ENCODE results near the gene ZDBF2.
"Not testable (repeated sequence)": the region's sequence is repeated elsewhere in the genome, so short reads cannot be mapped to it uniquely, and the experiment has no call there.

The ZDBF2 gene

DNA sequence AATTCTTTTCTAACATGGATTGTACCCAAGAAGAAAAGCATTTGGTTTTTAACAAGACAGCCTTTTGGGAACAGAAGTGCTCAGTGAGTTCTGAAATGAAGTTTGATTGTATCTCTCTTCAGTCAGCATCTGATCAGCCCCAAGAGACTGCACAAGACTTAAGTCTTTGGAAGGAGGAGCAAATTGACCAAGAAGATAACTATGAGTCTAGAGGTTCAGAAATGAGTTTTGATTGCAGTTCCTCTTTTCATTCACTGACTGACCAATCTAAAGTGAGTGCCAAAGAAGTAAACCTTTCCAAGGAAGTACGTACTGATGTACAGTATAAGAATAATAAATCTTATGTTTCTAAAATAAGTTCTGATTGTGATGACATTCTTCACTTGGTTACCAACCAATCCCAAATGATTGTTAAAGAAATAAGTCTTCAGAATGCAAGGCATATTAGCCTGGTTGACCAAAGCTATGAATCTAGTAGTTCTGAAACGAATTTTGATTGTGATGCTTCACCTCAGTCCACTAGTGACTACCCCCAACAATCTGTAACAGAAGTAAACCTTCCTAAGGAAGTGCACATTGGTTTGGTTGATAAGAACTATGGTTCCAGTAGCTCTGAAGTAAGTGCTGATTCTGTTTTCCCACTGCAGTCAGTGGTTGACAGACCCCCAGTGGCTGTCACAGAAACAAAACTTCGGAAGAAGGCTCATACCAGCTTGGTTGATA is 31.2 kb downstream of the ZDBF2 start:
- no peak for DNase-seq (ENCODE audit: low read depth, low spot score)
- no peak overlapping the region for H3K4me3 ChIP-seq (ENCODE audit: low read length)

GRCh38 chr2:206311026-206311425 is 36.6 kb downstream of the ZDBF2 start:
- H3K4me3 ChIP-seq (ENCODE audit: low read length) = no peak overlapping the region

GRCh38 chr2:206316141-206316540 is 41.7 kb downstream of the ZDBF2 start:
- H3K4me3 ChIP-seq (ENCODE audit: low read length) = no peak overlapping the region
- no peak for DNase-seq (ENCODE audit: low read depth, low spot score)

More at GRCh38 chr2:206311026-206311425, 36.6 kb downstream of the ZDBF2 start:
- no peak for DNase-seq (ENCODE audit: low read depth, low spot score)

GRCh38 chr2:206323033-206323432 is 48.6 kb downstream of the ZDBF2 start:
- no peak overlapping the region for H3K4me3 ChIP-seq (ENCODE audit: low read length)
- no peak for DNase-seq (ENCODE audit: low read depth, low spot score)

DNA sequence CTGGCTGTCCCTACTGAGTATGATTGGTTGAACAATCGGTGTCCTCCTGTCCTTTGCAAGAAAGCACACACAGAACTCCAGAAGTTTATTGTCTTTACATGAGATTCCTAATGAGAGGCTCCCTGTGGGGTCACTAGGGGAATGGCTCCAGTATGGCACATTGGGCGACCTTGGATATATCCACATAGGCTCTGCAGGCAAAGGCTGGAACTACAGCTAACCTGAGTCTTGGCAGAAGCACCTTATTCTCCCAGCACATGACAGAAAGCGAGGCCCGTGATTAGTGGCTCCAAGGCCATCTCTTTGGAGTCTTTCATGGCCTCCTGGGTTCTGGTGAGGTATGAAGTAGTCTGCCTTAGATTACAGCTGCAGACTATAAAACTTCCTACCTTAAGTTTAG is 49.0 kb downstream of the ZDBF2 start:
- H3K4me3 ChIP-seq (ENCODE audit: low read length) = no peak overlapping the region
- no peak for DNase-seq (ENCODE audit: low read depth, low spot score)

DNA sequence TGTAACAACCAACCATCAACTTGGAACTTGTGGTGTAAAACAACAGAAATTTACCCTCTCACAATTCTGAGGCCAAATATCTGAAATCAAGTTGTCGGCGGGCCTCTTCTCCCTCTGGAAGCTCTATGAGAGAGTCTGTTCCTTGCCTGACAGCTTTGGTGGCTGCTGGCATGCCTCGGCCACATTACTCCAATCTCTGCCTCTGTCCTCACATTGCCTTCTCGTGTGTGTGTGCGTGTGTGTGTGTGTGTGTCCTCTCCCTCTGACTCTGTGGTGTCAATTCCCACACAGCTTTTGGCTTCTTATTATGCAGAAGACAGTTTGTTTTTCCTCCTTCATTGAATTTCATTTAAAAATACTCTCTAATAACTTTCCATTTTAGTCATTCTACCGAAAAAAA is 50.4 kb downstream of the ZDBF2 start:
- H3K4me3 ChIP-seq (ENCODE audit: low read length) = no peak overlapping the region
- DNase-seq (ENCODE audit: low read depth, low spot score) = no peak

DNA sequence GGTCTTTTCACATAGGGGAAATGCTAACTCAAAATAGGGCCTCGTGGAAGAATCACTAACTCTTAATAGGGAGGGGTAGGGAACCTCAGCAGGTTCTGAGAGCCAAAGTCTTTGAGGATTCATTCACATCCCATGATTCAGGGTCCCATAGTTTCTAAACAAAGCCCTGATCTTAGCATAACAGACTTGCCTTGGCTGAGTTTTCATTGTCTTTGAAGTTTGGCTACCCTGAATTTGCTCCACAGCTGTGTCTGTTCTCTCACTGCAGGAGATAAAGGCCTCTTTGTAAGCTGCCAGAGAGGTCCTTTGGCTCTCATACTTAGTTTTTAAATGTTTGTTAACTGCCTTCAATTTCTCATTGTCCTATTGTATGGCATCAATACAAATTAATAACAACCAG is 54.5 kb downstream of the ZDBF2 start:
- no peak for DNase-seq (ENCODE audit: low read depth, low spot score)
- H3K4me3 ChIP-seq (ENCODE audit: low read length) = no peak overlapping the region

DNA sequence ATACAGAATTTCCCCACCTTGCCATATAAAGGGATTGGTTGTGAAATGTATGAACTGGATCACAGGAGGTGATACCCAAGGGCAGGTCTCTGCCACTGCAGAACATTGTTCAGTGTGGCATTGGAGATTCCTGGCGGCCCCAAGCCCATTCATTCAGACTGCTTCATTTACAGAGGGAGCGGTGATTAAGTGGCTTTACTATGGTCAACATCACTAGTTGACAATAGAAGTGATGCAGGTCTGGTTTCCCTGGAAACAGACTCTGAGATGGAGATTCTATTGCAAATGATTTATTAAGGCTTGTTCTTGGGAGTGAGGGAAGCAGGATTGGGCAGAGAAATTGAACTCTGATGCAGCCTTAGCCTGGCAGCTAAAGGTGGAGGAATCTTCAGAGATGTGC is 62.4 kb downstream of the ZDBF2 start:
- no peak overlapping the region for H3K4me3 ChIP-seq (ENCODE audit: low read length)
- DNase-seq (ENCODE audit: low read depth, low spot score) = no peak

GRCh38 chr2:206337956-206338355 is 63.5 kb downstream of the ZDBF2 start:
- DNase-seq (ENCODE audit: low read depth, low spot score) = no peak
- no peak overlapping the region for H3K4me3 ChIP-seq (ENCODE audit: low read length)

DNA sequence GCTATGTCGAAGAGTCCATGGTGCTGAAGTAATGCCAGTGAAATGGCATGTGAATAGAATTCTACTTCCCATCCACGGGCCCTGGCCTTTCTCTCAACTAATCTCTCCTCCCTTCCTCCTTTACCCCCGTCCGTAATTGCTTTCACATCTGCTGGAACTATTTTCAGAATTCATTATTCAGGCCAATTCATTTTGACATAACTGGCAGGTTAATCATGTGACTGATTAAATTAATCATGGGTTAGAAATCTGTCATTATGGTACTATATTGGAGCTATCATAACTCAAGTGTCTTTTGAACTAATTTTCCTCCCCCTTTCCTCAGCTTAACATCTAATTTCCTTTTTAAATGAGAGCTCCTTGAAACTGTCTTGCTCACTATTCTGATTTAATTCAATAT is 66.9 kb downstream of the ZDBF2 start:
- DNase-seq (ENCODE audit: low read depth, low spot score) = no peak
- H3K4me3 ChIP-seq (ENCODE audit: low read length) = no peak overlapping the region

DNA sequence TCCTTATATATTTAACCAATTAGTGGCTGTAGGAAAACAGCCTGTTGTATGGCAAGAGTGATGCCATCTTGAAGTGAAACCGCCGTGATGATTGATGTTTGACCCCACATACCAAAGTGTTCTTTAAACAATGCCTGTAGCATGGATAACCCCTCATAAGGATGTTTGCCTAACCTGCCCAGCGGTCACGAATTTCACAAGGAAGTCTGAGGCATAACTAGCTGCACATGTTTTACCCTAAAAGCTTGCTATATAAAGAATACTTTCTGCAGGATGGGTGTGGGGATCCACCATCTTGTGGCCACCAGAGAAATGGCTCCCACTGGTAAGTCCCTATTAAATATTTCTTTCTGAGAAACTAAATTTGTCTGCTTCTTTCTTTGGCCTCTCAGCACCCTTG is 68.7 kb downstream of the ZDBF2 start:
- H3K4me3 ChIP-seq (ENCODE audit: low read length) = no peak overlapping the region
- no peak for DNase-seq (ENCODE audit: low read depth, low spot score)

DNA sequence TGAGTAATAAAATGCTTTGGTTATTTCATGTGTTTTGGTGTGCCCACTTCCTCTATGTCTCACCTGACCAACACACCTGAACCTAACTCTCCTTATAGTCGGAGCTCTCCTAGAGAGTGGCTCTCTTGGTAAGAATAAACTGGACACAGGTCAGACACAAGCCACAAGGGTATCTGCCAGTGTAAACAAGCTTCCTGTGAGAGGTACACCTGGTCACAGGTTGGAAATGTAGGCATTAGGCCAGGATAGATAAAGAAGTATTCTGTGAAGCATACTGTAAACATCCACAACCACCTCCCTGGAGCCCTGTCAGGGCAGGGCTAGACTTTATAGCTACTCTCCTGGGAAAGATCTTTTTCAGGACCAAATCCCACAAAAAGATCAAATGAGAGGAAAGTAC is 69.4 kb downstream of the ZDBF2 start:
- no peak overlapping the region for H3K4me3 ChIP-seq (ENCODE audit: low read length)
- DNase-seq (ENCODE audit: low read depth, low spot score) = no peak

GRCh38 chr2:206345606-206346005 is 71.1 kb downstream of the ZDBF2 start:
- no peak for DNase-seq (ENCODE audit: low read depth, low spot score)
- H3K4me3 ChIP-seq (ENCODE audit: low read length) = no peak overlapping the region

DNA sequence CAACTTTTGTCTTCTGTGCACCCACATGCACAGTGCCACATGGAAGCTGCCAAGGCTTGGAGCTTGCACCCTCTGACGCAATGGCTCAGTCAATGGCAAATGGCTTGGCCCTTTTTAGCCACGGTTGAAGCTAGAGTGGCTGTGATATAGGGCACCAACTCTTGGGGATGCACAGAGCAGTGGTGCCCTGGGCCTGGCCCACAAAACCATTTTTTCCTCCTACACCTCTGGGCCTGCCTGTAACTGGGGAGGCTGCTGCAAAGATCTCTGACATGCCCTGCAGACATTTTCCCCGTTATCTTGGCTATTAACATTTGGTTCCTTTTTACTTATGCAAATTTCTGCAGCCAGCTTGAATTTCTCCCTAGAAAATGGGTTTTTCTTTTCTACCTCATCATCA is 74.9 kb downstream of the ZDBF2 start:
- H3K4me3 ChIP-seq (ENCODE audit: low read length) = no peak overlapping the region
- DNase-seq (ENCODE audit: low read depth, low spot score) = no peak

DNA sequence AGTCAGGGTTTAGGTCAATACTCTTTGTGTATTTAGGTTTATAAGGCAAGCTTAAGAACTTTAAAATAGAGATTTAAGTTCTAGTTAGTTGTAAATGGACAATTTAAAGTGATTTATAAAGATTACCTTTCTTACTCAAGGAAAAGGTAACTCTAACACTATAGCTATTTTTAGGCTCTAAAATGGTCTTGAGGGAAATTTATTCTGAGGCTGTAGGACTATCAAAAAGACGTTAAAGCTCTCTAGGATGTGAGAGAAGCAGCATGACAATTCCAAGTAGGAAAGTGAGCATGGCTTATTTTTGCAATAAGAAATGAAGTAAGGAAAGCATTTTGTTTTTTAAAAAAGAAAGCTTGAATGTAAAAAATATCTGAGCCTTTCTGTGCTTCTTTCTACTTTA is 78.1 kb downstream of the ZDBF2 start:
- DNase-seq (ENCODE audit: low read depth, low spot score) = no peak
- H3K4me3 ChIP-seq (ENCODE audit: low read length) = no peak overlapping the region

DNA sequence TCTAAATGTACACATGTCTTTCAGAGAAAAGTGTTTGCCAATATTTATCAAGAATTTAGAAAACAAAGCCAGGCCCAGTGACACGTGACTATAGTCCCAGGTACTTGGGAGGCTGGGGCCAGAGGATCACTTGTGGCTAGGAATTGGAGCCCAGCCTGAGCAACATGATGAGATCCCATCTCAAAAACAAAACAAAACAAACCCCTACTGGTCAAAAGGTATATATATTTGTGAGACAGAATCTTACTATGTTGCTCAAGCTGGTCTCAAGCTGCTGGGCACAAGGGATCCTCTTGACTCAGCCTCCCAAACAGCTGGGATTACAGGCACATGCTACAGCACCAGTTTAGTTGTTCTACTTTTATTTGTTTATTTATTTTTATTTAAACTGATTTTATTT is 79.2 kb downstream of the ZDBF2 start:
- DNase-seq (ENCODE audit: low read depth, low spot score) = no peak
- H3K4me3 ChIP-seq (ENCODE audit: low read length) = no peak overlapping the region

DNA sequence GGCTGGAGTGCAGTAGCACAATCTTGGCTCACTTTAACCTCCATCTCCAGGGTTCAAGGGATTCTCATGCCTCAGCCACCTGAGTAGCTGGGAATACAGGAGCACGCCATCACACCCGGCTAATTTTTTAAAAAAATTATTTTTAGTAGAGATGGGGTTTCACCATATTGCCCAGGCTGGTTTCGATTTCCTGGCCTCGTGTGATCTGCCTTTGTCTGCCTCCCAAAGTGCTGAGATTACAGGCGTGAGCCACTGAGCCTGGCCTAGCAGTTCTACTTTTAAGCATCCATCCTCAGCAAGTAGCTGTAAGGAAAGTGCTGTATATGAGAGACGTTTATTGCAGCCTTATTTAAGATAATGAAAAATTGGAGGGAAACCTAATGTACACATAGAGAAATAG is 79.7 kb downstream of the ZDBF2 start:
- no peak overlapping the region for H3K4me3 ChIP-seq (ENCODE audit: low read length)
- no peak for DNase-seq (ENCODE audit: low read depth, low spot score)

- H3K4me3 ChIP-seq (ENCODE audit: low read length); DNase-seq (ENCODE audit: low read depth, low spot score): not testable (repeated sequence)
Observed at GRCh38 chr2:206356840-206357239, 82.4 kb downstream of the ZDBF2 start.

DNA sequence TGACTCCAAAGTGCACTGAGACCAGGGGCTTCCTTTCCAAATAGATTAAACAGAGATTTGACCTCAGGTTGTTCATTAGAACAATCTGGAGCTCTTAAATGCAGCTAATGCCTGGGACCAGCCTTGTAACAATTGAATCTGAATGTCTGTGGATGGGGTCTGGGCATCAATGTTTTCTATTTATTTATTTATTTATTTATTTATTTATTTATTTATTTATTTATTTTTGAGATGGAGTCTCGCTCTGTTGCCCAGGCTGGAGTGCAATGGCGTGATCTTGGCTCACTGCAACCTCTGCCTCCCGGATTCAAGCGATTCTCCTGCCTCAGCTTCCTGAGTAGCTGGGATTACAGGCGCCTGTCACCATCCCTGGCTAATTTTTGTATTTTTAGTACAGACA is 86.4 kb downstream of the ZDBF2 start:
- H3K4me3 ChIP-seq (ENCODE audit: low read length); DNase-seq (ENCODE audit: low read depth, low spot score): not testable (repeated sequence)

GRCh38 chr2:206361407-206362045 is 87.1 kb downstream of the ZDBF2 start:
- no peak overlapping the region for H3K4me3 ChIP-seq (ENCODE audit: low read length)
- DNase-seq (ENCODE audit: low read depth, low spot score) = no peak
